TTC549 (cell line): ENCODE measurements around the gene MATK.

Source experiments
- FAIRE-seq: peaks from 2 replicates; lab custom pipeline; 2012; peaks lifted over from hg19 to GRCh38; lab: Jason Lieb, UNC

MATK gene, protein sequence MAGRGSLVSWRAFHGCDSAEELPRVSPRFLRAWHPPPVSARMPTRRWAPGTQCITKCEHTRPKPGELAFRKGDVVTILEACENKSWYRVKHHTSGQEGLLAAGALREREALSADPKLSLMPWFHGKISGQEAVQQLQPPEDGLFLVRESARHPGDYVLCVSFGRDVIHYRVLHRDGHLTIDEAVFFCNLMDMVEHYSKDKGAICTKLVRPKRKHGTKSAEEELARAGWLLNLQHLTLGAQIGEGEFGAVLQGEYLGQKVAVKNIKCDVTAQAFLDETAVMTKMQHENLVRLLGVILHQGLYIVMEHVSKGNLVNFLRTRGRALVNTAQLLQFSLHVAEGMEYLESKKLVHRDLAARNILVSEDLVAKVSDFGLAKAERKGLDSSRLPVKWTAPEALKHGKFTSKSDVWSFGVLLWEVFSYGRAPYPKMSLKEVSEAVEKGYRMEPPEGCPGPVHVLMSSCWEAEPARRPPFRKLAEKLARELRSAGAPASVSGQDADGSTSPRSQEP

DNA sequence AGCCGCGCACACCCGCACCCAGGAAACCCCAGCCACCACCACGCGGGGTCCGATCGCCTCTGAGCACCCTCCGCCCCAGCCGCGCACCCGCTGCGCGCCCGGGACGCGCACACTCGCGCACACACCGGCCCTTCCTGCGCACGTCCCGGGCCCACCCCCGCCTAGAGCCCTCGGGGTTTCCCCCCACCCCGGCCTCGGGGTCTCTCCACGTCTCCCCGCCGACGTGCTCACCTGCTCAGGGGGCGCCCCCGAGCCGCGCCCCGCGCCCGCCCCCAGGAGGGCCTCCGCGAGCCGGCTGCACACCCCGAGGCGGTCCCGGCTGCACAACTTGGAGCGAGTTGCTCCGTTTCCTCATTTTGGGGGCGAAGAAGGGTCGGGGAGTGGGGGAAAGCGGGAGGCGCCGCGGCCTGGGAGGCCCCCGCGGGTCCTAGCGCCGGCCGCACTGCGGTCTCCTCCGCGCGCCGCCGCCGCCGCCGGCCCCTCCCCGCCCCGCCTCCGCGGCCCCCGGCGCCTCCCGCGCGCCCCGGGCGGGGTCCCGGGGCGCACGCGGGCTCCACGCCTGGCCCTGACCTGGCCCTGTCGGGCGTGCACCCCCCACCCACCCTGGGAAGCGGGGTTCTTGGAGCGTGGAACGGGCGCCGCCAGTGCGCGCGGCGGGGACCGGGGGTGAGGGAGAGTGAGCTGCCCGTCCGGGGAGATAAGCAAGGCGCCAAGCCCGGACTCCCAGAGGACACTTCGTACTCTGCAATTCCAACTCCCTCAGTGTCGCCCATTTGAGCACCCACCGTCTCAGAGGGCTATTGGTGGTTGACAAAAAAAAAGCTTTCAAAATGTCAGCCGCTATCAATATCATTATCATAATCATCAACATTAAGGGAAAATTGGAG, at the start of gene MATK:
TSS of gene MATK (minus strand) at position 444 of the 887 bp plus-strand sequence. CDS start 1,246 bp downstream, outside the sequence.
- FAIRE-seq, result no peak

DNA sequence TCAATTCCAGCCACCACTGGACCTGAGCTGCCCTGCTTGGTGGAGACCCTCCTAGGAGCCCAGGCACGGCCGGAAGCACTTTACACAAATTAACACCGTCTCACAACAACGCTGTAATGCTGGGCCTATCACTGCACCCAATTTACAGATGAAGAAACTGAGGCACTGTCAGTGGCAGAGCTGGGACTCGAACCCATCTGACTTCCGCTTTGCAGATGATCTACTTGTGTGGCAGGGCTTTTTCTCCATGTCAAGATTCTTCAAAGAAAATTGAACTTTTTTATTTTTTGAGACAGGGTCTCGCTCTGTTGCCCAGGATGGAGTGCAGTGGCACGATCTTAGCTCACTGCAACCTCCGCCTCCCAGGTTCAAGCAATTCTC, 48.9 kb upstream of the MATK start:
- no peak for FAIRE-seq

DNA sequence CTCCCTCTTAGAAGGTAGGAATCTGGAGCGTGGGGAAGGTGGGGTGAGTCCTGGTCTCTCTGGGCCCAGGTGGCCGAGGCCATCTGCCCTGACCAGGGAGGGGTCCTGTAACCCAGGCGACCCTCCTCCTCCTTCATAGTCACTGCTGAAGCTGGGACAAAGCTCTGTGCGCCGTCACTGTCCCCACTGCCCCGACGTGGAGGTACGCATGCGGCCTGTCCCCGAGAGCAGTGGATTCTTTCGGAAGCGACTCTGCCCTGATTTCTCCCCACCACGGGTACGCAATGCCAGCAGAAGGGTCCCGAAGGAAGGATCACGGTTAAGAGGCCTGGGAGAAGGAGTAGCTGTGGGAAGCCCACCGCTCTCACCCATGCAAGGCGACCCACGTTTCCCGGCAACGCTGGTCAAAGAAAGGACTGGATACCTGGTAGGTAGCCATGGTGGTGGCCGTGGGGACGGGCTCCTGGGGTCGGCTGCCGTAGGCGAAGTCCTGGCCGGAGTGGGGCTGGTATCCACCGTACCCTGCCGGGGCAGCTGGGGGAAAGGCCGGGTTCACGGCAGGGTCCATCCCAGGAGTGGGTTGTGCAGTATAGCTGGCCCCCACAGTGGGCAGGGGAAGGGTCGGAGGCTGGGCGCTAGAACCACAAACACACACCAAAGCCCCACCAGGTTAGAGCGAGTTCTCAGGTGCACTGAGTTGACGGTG, 48.3 kb upstream of the MATK start:
- FAIRE-seq, result no peak

DNA sequence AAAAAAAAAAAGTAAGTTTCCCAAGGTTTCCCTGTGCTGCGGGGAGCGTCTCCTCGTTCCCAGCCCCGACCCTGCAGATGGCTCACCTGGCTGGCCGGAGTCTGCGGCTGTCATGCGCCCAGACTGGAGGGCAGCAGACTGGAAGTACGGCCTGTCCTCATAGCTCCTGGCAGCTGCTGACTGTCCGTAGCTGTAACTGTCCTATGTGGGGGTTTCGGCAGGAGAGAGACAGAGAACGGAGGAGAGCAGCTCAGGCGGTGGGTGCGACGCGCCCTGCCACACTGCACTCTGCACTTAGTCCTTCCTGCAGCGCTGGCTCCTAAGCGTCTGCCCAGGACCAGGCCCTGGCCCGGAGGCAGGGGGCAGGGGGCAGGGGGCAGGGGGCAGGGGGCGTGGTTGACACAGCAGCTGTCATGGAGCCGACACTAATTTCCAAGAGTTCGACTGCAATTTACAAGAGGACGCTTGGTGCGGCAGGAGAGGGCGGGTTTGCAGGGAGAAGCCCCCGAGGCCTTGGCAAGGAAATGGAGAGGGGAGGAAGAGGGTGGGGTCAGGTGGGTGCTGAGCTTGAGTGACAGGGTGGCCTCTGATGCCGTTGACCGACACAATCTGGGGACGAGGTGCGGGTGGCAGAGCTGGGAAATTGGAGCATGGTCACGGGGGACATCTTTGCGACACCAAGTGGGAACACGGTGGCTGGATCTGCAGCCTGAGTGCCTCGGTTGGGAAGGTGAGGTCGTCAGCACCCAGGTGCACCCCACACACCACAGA, 47.6 kb upstream of the MATK start:
- FAIRE-seq, result no peak

DNA sequence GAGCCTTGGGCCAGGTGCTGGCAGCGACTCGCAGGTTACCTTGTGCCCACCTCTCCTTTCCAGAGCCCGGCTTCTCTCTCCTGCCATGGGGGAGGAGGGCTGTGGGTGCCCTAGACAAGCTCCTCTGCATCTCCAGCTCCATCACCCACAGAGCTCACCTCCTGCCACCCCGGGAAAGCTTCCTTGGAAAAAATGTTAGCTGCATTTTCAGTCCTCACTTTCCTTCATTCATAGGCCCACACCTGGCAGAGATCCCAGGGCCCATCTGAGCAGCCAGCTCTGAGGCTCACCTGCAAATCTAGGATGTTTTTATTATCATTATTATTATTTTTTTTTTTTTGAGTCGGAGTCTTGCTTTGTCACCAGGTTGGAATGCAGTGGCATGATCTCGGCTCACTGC, 45.8 kb upstream of the MATK start:
- FAIRE-seq, result no peak

DNA sequence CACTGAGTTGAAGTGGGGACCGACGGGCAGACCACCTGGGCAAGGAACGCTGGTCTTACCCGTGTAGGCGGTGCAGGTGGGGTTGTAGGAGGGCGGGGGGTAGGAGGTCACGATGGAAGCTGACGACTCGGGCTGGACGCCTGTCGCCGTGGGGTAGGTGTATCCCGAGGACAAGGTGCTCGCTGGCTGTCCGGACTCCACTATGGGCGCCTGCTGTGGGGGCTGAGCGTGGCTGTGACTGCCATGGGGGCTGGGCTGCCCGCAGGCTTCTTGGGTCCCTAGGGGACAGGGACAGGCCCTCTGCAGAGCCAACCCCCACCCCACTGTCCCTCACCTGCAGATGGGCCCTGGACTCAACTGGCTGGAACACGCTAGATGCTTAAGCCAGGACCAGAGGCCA, 45.4 kb upstream of the MATK start:
- FAIRE-seq, result no peak

DNA sequence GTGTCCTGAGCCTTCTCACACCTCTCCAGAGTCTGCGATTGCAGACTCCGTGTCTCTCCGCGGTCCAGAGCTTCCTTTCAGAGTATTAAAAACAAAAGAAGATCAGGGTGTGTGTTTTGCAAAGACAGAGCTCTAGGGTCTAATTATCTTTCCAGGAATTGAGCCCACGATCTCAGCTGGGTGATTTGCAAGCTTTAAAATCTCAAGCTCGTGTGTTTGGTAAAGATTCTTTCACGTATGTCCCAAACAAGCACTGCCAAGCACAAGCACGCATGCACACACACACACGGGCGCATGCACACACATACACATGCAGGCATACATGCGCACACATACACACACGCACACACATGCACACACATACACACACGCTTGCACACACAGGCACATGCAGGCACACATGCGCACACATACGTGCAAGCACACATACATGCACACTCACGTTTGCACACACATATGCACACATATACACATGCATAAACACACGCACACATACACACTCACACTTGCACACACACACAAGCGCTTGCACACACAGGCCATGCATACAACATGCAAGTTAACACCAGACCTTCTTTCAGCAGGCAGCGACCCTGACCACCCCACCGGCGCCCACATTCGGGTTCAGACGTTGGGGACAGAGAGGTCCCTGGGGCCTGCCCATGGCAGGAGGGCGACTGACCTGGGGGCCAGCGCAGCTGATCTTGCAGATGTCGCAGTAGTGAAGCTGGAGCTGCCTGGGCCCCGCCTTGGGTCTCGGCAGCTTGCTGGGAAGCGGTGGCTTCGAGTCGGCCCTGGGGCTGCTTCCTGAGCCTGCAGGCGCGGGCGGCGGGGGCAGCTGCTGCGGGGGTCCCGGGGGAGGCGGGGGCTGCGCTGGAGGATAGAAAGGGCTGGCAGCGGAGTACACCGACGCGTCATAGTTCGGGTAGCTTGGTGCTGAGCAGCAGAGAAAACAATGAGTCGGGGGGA, 44.7 kb upstream of the MATK start:
- no peak for FAIRE-seq

DNA sequence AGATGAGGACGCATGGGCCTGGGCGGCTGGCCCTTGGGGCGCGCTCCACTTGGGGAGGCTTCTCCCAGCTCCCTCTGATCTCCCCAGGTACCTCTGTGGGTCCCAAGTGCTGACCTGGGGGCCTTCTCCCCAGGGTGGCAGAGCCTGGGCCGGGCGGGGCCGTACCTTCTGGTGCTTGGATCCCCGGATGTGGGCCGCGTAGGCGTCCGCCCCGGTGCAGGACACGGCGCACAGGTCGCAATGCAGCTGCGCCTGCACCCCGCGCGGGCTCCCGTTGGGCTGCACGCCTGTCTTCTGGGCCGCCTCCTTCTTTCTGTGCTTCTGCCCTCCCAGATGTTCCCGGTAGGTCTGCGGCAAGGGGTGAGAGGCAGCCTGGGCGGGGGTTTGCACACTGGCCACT, 41.1 kb upstream of the MATK start:
- FAIRE-seq, result no peak

DNA sequence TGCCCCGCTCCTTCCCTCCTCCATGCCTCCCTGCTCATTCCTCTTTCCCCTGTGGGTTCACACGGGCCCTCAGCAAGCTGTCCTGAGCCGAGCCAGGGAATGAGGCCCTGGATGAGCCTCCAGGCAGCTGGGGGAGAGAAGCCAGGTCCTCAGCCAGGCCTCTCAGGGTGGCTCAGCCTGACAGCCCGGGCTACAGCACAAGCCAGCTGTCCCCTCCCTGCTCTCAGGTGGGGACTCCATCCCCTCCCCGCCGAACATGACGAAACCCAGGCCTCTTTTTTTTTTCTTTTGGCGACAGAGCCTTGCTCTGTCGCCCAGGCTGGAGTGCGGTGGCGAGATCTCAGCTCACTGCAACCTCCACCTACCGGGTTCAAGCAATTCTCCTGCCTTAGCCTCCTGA, 40.0 kb upstream of the MATK start:
- FAIRE-seq, result no peak

DNA sequence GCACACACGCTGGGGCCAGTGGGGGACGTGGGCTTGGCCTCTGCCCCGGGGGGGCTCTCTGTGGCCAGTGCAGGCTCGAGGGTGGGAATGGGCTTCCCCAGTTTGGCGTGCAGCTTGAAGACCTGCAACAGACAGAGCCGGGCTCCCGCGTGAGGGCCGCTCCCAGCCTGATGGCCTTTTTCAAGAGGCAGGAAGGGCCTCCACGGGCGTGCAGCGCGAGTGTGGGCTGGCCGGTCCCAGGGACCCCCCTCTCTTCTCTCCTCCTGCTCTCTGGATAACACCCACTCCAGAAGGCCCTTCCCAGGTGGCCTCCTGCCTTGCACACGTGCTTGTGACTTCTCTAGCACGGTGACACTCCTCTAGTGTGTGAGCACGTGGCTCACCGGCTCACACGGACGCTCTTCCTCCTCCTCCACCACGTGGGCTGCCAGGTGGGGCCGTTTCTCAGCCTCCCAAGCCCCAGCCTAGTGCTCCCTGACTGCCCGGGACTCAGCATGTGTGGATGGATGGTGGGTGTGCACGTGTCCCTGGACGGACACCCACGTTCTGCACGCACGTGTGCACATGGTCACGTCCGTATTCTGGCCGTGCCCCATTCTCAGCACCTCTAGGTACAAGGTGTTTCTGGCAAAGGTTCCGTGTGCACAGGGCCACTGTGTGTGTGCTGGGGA, 39.2 kb upstream of the MATK start:
- no peak for FAIRE-seq

DNA sequence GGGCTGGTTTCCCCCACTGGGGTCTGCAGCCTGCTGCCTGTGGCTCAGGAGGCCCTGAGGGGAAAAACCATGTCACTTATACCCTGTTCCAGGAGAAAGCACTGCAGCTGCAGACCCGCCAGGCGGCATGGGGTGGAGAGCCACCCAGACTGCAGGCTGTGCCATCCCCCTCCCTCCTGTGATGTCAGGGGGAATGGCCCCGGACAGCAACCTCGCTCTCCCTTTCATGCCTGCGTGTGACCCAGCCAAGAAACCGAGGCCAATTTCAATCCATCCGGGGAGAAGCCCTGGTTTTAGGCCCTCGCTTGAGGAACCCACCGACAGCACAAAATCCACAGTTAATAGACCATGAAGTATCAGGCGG, 37.2 kb upstream of the MATK start:
- FAIRE-seq, result no peak

DNA sequence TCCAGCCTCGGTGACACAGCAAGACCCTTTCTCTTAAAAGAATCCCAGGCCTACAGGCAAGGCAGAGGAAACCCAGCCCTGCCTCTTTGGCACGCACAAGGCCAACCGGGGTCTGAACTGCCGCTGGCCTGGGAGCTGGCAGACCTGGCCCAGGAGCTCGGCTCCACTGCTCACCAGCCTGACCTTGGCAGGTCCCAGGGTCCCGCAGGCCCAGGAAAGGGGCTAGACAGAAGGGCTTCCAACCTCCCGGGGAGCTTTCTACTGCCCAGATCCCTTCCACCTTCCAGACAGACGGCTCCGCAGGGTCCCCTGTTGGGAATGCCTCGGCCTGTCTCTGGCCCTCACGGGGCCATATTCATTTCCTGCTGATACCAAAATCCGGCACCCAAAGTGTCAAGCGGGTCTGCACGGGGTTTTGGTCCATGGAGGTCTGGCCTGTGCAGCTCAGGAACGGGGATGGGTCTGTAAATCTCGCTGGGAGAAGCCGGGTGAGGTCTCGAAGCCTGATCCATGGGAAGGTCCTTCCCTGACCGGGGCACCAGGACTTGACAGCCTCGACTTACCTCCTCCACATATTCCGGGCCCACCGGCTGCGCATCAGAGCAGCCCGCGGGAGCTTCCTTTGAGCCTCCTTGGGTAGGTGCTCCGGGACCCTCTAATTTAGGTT, 36.6 kb upstream of the MATK start:
- FAIRE-seq, result no peak

DNA sequence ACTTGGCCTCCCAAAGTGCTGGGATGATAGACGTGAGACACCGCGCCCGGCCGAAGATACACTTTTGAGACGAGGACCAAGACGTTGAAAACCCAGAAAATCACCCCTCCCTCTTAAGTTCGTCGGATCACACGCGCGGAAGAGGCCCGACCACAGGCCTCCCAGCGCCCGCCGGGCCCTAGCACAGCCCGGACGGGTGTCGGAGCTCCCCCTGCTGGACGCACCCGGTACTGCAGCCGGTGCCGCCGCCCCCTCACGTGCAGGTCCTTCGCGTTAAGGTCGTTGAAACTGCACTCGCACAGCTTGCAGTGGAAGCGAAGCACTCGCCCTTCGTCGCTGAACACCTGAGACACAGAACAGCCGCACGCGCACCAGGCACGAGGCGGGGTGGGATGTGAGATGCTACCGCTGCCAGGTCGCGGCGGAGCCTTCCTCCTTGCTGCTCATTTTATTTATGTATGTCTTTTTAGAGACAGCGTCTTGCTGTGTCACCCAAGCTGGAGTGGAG, 35.7 kb upstream of the MATK start:
- no peak for FAIRE-seq

DNA sequence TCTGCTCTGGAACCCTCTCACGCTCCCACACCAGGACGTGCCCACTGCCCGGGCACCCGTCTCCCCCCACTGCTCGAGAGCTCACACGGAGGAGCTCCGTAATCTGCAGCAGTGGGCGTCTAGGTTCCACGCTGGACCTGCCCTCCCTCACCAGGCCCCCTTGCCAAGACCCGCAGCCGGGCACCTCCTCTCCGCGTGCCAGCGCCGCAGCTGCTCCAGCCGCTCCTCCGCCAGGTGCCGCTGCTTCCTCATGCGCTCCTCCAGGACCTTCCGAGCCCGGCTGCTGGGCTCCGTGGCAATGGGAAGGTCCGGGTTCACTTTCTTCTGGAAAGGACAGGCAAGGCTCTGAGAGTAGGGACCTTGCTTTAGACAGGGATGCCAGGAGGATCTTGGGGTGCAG, 35.0 kb upstream of the MATK start:
- no peak for FAIRE-seq

DNA sequence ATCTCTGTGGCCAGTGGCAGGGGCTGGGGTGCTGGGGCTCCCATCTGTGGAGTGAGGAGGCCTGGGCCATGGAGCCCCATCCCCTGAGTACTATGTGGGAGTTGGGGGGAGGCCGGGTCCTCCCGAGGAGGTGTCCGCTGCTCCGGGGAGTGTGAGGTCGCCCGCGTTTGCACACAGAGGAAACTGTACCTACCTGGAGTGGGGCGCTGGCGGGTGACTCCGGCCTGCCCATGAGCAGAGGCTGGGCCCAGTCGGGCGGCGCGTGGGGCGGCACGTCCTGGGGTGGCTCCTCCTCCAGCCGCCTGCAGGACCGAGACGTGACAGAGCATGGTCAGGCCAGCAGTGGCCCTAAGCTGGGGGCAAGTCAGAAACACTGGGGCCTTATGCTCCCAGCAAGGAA, 33.8 kb upstream of the MATK start:
- FAIRE-seq, result no peak

DNA sequence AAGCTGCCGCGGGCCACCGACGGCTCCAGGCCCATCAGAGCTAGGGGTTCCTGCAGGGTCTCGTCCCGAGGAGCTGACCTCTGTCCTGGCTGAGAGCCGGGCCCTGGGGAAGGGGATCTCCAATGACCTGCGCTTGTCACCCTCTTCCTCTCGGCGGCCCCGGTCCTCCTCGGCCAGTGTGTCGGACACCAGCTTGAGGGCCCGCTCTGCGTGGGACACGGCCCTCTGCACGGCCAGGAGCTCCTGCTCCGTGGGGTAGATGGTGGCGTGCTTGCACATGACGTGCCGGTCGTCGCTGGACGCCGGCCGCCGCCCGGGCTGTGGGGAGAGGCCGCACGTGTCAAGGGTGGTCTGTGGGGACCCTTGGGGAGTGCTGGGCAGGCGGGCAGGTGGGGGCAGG, 32.7 kb upstream of the MATK start:
- no peak for FAIRE-seq

DNA sequence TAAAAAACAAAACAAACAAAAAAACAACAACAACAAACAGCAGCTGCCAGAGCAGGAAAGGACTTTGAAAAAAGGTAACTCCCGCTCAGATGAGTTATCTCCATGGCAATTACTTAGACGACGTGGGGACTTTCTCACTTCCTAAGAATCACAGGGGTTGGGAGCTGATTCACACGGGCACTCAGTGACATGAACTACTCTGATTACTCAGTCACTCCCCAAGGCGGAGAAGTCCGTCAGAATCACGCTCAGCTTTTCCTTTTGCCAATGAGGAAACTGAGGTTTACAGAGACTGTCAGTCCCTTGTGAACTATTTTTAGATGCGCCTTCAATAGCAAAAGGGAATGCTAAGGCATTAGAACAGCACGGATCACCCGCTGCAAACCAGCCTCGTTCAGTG, 32.3 kb upstream of the MATK start:
- FAIRE-seq, result no peak

DNA sequence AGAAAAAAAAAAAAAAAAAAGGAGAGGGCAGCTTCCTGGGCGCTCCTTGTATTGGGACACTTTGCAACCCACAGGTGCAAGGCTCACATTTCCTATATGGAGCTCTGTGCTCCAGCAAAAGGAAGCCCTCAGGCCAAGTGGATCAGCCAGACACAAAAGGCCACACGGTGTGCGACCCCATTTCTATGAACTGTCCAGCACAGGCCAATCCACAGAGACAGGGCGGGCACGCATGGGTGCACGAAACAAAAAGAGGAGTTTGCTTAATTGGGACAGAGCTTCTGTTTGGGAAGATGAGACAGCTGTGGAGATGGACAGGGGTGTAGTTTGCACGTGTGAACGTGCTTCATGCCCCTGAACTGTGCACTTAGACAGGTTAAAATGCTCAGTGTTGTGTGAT, 31.6 kb upstream of the MATK start:
- no peak for FAIRE-seq

DNA sequence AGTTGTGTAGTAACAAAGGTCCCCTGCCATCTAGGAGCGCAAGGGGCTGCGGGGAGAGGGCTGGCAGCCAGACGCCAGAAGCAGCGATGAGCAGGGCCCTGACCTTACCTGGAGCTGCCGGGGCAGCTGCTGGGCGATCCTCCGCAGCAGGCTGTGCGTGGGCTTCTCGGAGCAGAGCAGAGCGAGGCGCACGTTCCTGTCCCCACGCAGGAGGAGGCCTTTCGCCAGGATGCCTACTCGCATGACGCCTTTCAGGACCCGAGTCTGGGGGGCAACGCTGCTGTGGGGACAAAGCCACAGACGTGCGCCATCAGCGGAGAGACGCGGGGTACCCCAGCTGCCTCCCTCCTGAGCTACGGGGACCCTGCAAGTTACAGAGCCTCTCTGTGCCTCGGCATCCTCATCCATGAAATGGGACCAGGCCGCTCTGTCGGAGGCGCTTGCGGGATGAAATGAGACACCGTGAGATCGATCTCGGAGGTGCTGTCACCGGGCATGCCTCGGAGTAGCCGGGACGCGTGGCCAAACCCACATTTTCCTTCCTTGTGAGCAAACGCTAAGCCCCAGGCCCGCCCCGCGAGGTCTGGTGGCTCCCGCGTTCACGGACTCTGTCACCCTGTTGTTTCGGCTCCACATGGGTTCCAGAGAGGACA, 30.5 kb upstream of the MATK start:
- FAIRE-seq, result no peak
